ENCODE measurements around the gene ACP3. TPM values are rescaled to one million over a fixed set of nuclear protein-coding genes. Genes with fewer than 3 reads are reported as not detected.
"Not testable (repeated sequence)": the region's sequence is repeated elsewhere in the genome, so short reads cannot be mapped to it uniquely, and the experiment has no call there.

The ACP3 gene
- total RNA-seq, 1 donor from 2014 or later = not detected

GRCh38 chr3:132360717-132361116 lies 43.5 kb downstream of the ACP3 start:
- DNase-seq (ENCODE audit: low spot score) = no peak
- no peaks in the 10 kb centered on the region for H3K36me3 Mint-ChIP-seq (ENCODE audit: low read depth)
- no peak overlapping the region for H3K27ac Mint-ChIP-seq (ENCODE audit: unreplicated experiment)
- H3K4me1 Mint-ChIP-seq (ENCODE audit: low read depth) = no peaks in the 10 kb centered on the region
- no peaks in the 10 kb centered on the region for H3K9me3 Mint-ChIP-seq (ENCODE audit: low read depth)
- H3K27me3 Mint-ChIP-seq (ENCODE audit: low read depth) = peaks cover 56% of the 10 kb centered on the region
- no peak for TF ChIP-seq CTCF (IDR thresholded peaks at IDR 0.05)
- no peak overlapping the region for H3K4me3 Mint-ChIP-seq (ENCODE audit: unreplicated experiment)

- Mint-ChIP-seq H3K36me3 (ENCODE audit: low read depth) (no peaks in the 10 kb centered on the region), H3K4me3 (ENCODE audit: unreplicated experiment) (no peak overlapping the region), H3K27me3 (ENCODE audit: low read depth) (peaks cover 57% of the 10 kb centered on the region), H3K4me1 (ENCODE audit: low read depth) (no peaks in the 10 kb centered on the region), H3K27ac (ENCODE audit: unreplicated experiment) (no peak overlapping the region), H3K9me3 (ENCODE audit: low read depth) (no peaks in the 10 kb centered on the region)
- no peak for DNase-seq (ENCODE audit: low spot score)
- no peak for TF ChIP-seq CTCF (IDR thresholded peaks at IDR 0.05)
Observed at GRCh38 chr3:132362329-132362728, 45.1 kb downstream of the ACP3 start.

- Mint-ChIP-seq H3K36me3 (ENCODE audit: low read depth) (no peaks in the 10 kb centered on the region), H3K27me3 (ENCODE audit: low read depth) (peaks cover 39% of the 10 kb centered on the region), H3K4me3 (ENCODE audit: unreplicated experiment) (no peak overlapping the region), H3K9me3 (ENCODE audit: low read depth) (no peaks in the 10 kb centered on the region), H3K27ac (ENCODE audit: unreplicated experiment) (no peak overlapping the region), H3K4me1 (ENCODE audit: low read depth) (no peaks in the 10 kb centered on the region)
- no peak for TF ChIP-seq CTCF (IDR thresholded peaks at IDR 0.05)
- no peak for DNase-seq (ENCODE audit: low spot score)
Observed at GRCh38 chr3:132368515-132368914, 51.3 kb downstream of the ACP3 start.

- Mint-ChIP-seq H3K27me3 (ENCODE audit: low read depth) (peaks cover 39% of the 10 kb centered on the region), H3K27ac (ENCODE audit: unreplicated experiment) (no peak overlapping the region), H3K36me3 (ENCODE audit: low read depth) (no peaks in the 10 kb centered on the region), H3K9me3 (ENCODE audit: low read depth) (no peaks in the 10 kb centered on the region), H3K4me1 (ENCODE audit: low read depth) (no peaks in the 10 kb centered on the region), H3K4me3 (ENCODE audit: unreplicated experiment) (no peak overlapping the region)
- TF ChIP-seq CTCF (IDR thresholded peaks at IDR 0.05) = no peak
- no peak for DNase-seq (ENCODE audit: low spot score)
Observed at GRCh38 chr3:132368962-132369361, 51.8 kb downstream of the ACP3 start.

GRCh38 chr3:132376945-132377354 lies 59.7 kb downstream of the ACP3 start:
- Mint-ChIP-seq H3K27me3 (ENCODE audit: low read depth) (peaks cover 23% of the 10 kb centered on the region), H3K4me3 (ENCODE audit: unreplicated experiment) (peak overlapping the region; percentile 84)
- not testable (repeated sequence) for DNase-seq (ENCODE audit: low spot score); H3K36me3 Mint-ChIP-seq (ENCODE audit: low read depth); H3K9me3 Mint-ChIP-seq (ENCODE audit: low read depth); H3K4me1 Mint-ChIP-seq (ENCODE audit: low read depth); H3K27ac Mint-ChIP-seq (ENCODE audit: unreplicated experiment)

- no peak for TF ChIP-seq CTCF (IDR thresholded peaks at IDR 0.05)
- H3K27ac Mint-ChIP-seq (ENCODE audit: unreplicated experiment) = no peak overlapping the region
- peaks cover 24% of the 10 kb centered on the region for H3K27me3 Mint-ChIP-seq (ENCODE audit: low read depth)
- H3K4me1 Mint-ChIP-seq (ENCODE audit: low read depth) = peaks cover 8% of the 10 kb centered on the region
- H3K36me3 Mint-ChIP-seq (ENCODE audit: low read depth) = no peaks in the 10 kb centered on the region
- peaks cover 3% of the 10 kb centered on the region for H3K9me3 Mint-ChIP-seq (ENCODE audit: low read depth)
- no peak overlapping the region for H3K4me3 Mint-ChIP-seq (ENCODE audit: unreplicated experiment)
- no peak for DNase-seq (ENCODE audit: low spot score)
Observed at GRCh38 chr3:132378048-132378762, 61.0 kb downstream of the ACP3 start.

Data from chondrocyte (in vitro differentiated cells).